GM12878 (cell line): Measurements from ENCODE around the gene DBNL. TPM values are rescaled to one million over a fixed set of nuclear protein-coding genes. Genes with fewer than 3 reads are reported as not detected.

ENCODE experiments used
- BRCA1 ChIP-seq: IDR thresholded peaks from 2 replicates; pipeline ENCODE4 v1.6.1; 2011; ENCODE audit warnings: low read depth, low read length, improper control_type of control experiment
- EGR1 ChIP-seq, 2 experiments: IDR thresholded peaks; 1 replicate in 1 of 2; 2 replicates in 1 of 2; pipeline ENCODE4 v1.6.1; 2011 to 2012; ENCODE audit warnings: low read depth in 2 of 2, low read length in 2 of 2, borderline replicate concordance in 1 of 2, mild to moderate bottlenecking in 1 of 2, moderate library complexity in 1 of 2
- GABPA ChIP-seq: IDR thresholded peaks from 2 replicates; pipeline ENCODE4 v1.6.1; 2014; ENCODE audit warnings: antibody characterized with exemption, low read depth, mild to moderate bottlenecking, inconsistent platforms
- HDAC6 ChIP-seq: fragments of 200-600 bp; sonication (generic); IDR thresholded peaks from one replicate; pipeline ENCODE4 v1.8.0; 2017; ENCODE audit warnings: antibody characterized with exemption; ENCODE audit not compliant: unreplicated experiment
- KLF5 ChIP-seq: fragments of 450-650 bp; IDR thresholded peaks from 2 replicates; pipeline ENCODE4 v1.6.1; 2014; ENCODE audit warnings: mild to moderate bottlenecking; ENCODE audit not compliant: partially characterized antibody
- NFXL1 ChIP-seq: fragments of 450-650 bp; IDR thresholded peaks from 2 replicates; pipeline ENCODE4 v1.6.1; 2017; ENCODE audit warnings: antibody characterized with exemption, mild to moderate bottlenecking, borderline replicate concordance
- NKRF ChIP-seq: fragments of 450-650 bp; conservative IDR thresholded peaks from 2 replicates; pipeline ENCODE4 v1.6.1; 2017; ENCODE audit warnings: mild to moderate bottlenecking, moderate library complexity
- POU2F2 ChIP-seq: IDR thresholded peaks from 3 replicates; pipeline ENCODE4 v1.6.1; 2011; ENCODE audit warnings: low read depth, mild to moderate bottlenecking, low read length, borderline replicate concordance
- RAD51 ChIP-seq: fragments of 450-650 bp; IDR thresholded peaks from 2 replicates; pipeline ENCODE4 v1.6.1; 2016; ENCODE audit warnings: moderate library complexity, mild to moderate bottlenecking, inconsistent platforms
- SMAD5 ChIP-seq: IDR thresholded peaks from 2 replicates; pipeline ENCODE4 v1.6.1; 2016; ENCODE audit warnings: antibody characterized with exemption, low read depth
- USF2 ChIP-seq: IDR thresholded peaks from 2 replicates; pipeline ENCODE4 v1.6.1; 2011; ENCODE audit warnings: low read depth, low read length, improper control_type of control experiment, borderline replicate concordance
- ZBTB33 ChIP-seq: fragments of 450-650 bp; IDR thresholded peaks from 2 replicates; pipeline ENCODE4 v1.6.1; 2017; ENCODE audit warnings: mild to moderate bottlenecking
- polyA plus RNA-seq, 11 experiments: library from polyadenylated mRNA; depleted of rRNA in 4 of 11; unstranded in 6 of 11; stranded (reverse) in 5 of 11; fragments of >200 nt; fragmentation: Nextera tagmentation in 4 of 11; fragmentation: Illumina TruSeq in 1 of 11; extraction: Ambion mirVana in 4 of 11; extraction: Trizol in 1 of 11; gene quantifications; 1 replicate in 1 of 11; 2 replicates in 10 of 11; pipeline versions ENCODE4 v1.2.1 to v1.2.3, GENCODE V29; 2011 to 2016; ENCODE audit warnings: inconsistent platforms in 2 of 11, missing spikeins in 2 of 11, low read depth in 1 of 11
- total RNA-seq, 4 experiments: library from RNA; depleted of rRNA in 3 of 4; stranded (reverse); fragments of >200 nt in 3 of 4; fragmentation: Illumina TruSeq in 1 of 4; extraction: Trizol in 1 of 4; gene quantifications; 2 replicates each; pipeline versions ENCODE4 v1.2.1 to v1.2.3, GENCODE V29; 2013 to 2021

Gene DBNL
- total and polyA plus RNA-seq, 10 of the 15 experiments (the other 5 are each of a cell fraction or from before 2014, with no cell fraction given), result 4.1 to 179 (median 84.3) TPM

- TF ChIP-seq ZBTB33, result no peak
- TF ChIP-seq RAD51, result no peak
- TF ChIP-seq KLF5, result no peak
- no peak for TF ChIP-seq EGR1 (IDR thresholded peaks at IDR 0.05; ENCODE audit: borderline replicate concordance in 1 of 2, low read depth in 2 of 2, low read length in 2 of 2)
- TF ChIP-seq POU2F2, result no peak
- no peak for TF ChIP-seq NKRF
- TF ChIP-seq SMAD5, result no peak
- TF ChIP-seq HDAC6, result no peak
- TF ChIP-seq BRCA1, result no peak
- TF ChIP-seq NFXL1, result no peak
- no peak for TF ChIP-seq USF2
- no peak for TF ChIP-seq GABPA
Observed at GRCh38 chr7:44080118-44080517, 35.6 kb downstream of the DBNL start (continued).
